NCI-H1105 (cell line): ENCODE data around the gene MAPK10.
"Not testable (repeated sequence)": the region's sequence is repeated elsewhere in the genome, so short reads cannot be mapped to it uniquely, and the experiment has no call there.

Experiments
- DNase-seq: peaks from one replicate; lab custom pipeline; 2025; lab: John Stamatoyannopoulos, UW

MAPK10 gene

GRCh38 chr4:86338521-86338920 is 21.3 kb downstream of the MAPK10 start:
- no peak for DNase-seq

DNA sequence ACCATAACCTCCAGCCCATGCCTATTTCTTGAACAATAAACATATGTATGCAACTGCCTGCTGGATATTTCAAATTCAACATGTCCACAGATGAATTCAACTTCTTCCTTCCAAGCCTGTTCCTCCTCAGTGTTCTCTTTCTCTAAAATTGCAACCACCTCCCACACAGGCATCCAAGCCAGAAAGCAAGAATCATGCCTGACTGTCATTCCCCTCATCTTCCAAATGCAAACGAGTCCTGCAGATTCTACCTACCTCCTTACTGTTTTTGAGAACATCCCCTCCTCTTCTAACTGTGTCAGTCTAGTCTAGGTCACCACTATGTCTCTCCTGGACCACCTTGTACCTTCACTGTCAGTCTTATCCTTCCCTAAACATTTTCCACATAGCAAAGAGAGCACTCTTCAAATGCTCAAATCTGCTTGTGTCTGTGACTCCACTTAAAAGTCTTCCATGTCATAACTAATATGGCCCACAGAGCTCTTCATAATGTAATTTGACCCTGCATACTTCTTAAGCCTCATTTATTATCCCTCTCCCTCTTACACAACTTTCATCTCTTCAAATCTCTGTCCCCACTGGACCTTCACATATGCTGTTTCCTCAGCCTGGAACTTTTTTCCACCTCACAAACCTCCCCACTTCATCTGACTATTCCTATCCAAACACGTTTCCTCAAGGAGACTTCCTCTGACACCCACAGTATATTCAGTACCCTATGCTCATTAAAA is 25.7 kb downstream of the MAPK10 start:
- no peak for DNase-seq

DNA sequence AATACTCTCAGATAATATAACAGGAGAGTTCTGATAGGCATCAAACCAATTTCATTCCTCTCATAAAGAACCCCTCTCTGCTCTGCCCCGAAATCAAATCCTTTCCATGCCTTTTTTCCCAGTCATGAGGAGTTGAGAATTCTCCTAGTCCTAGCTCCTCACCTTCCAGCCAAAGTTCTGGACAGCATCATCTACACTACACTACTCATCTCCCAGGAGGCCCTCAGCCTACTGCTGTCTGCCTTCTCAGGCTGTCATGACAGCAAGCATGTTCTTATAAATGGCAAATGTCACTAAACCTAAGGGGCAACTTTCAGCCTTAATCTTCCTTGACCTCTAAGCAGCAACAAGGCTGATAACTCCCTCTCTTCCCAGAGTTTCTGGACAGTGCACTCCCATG is 26.6 kb downstream of the MAPK10 start:
- DNase-seq = no peak

DNA sequence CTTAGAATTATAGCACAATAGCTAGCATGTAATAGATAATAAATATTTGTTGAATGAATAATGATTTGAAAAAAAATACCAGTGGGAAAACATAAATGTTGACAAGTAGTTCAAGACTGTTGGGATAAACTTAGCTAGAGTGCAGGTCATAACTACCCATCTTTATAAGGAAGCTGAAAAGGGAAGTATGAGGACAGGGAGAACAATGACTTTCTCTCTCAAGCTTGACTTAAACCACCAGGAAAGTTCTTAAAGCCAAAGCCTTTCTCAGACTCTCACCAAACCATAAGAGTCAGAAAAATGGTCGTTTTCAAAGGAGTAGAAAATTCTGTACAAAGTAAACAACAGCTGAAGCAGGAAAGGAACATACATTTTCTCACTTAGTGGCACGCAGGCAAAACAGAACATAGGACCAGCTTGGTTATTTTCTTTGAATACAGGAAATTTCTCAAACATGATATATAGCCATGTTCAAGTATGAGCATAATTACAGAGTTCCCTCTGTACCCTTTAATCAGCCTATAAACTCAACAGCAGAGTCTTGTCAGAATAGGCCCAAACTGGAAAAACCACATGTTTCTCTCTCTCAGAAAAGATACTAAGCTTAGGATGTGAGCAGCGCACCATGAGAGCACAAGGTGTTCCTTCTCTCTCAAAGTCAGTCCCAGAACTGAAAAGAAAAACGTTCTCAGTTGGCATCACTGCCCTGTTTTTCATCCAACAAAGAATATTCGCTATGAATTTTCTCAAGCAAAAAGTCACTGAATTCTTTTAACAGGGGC is 28.7 kb downstream of the MAPK10 start:
- DNase-seq = no peak

- DNase-seq = not testable (repeated sequence)
Measured at GRCh38 chr4:86330411-86330810, 29.4 kb downstream of the MAPK10 start.

- no peak for DNase-seq
Measured at GRCh38 chr4:86329431-86329830, 30.4 kb downstream of the MAPK10 start.

- no peak for DNase-seq
Measured at GRCh38 chr4:86326400-86326799, 33.5 kb downstream of the MAPK10 start.

DNA sequence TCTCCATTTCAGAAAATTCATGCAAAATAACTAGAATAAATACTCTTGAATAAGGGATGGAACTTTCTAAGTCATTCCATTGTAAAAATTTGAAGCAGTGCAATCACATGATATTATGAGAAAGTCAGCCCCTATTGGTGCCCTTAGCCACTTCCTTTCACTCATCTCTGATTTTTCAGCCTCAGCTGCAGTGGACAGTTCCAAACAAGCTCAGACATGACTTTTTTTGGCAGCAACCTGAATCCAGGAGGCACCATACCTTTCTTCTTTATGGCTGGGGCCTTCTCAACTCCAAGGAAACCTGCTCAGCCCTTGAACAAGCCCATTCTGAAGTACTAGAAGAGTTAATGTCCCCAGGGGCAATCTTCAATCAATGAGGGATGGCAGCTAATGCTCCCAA is 40.5 kb downstream of the MAPK10 start:
- no peak for DNase-seq

DNA sequence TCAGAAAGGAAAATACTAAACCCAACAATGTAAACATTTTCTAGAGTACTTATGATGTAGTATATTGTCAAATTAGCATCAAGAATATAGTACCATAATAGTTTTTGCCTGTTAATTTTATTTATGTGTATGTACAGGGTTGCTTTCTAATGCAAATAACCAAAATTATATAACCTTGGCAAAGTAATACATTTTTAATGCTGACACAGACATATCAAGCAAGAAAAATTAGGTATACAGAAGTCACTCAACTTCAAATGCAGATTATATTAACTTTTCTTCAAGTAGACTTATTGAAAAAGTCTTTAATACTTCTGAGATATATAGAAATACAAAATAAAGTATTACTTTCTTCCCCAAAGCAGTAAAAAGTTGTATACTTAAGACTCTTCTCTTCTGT is 44.3 kb downstream of the MAPK10 start:
- no peak for DNase-seq

DNA sequence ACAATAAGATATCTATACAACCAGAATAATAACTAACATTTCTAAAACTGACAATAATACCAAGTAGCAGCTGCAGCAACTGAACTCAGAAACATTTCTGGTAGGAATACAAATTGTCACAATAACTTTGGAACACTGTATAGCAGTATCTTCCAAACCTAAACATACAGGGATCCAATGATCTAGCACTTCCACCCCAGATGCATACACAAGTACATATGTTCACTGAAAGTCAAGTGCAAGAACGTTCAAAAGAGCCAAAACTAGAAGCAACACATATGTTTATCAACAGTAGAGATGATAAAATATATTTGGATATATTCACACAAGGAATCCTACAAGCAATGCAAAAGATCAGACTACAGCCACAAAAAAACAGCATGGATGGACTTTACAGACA is 46.2 kb downstream of the MAPK10 start:
- DNase-seq = no peak

DNA sequence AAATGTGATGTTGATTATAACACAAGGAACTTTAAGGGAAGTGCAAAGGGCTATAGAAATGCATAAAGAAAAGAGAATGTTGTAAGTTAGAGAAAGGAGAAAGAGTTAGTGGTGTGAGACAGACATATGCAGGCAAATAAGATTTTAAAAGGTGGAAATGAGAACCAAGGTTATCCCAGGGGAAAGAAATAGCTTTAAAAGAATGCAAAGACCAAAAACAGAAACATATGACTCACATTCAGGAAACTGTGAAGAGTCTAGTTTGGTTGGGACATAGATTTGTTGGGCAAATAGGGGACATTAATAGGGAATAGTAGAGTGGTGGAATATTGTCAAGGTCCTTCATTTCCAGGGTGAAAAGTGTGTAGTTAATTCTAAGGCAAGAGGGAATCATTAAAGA is 52.4 kb downstream of the MAPK10 start:
- DNase-seq = no peak

GRCh38 chr4:86306816-86307215 is 53.0 kb downstream of the MAPK10 start:
- DNase-seq = no peak

DNA sequence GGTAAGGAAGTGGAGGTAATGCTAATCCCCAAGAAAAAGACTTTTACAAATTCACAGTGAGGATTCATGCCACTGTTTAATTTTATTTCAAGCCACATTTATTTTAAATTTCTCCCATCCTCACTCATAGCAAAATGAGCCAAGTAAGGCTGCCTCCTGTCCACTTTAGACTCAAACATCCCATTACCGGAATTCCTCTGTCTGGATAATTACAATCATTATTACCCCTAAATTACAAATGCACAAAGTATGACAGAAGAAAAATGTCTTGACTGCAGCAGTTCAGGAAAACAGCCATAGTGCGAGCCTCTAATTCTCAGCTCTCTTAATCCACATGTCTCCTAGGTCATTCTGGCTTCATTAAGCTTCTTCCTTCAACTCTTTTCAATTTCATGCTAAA is 57.0 kb downstream of the MAPK10 start:
- no peak for DNase-seq

GRCh38 chr4:86302251-86302650 is 57.6 kb downstream of the MAPK10 start:
- DNase-seq = peak; percentile 87

DNA sequence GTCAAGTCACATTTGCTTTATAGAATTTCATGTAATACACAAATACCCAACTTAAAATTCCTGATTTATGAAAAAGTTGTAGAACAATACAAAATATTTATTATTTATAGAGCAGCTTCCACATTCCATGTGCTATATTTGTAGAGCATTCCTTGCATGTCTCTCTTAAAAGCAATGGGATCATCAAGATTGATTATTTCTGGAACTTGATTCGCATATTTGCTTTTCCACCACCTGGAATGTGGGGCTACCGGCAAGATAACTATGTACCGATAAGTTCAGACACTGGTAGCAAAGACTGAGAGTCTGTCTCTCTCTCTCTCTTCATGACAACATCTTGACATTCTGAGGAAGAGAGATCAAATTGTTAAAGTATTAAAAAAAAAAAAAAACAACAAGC is 59.3 kb downstream of the MAPK10 start:
- no peak for DNase-seq

GRCh38 chr4:86296865-86297264 is 63.0 kb downstream of the MAPK10 start:
- no peak for DNase-seq

DNA sequence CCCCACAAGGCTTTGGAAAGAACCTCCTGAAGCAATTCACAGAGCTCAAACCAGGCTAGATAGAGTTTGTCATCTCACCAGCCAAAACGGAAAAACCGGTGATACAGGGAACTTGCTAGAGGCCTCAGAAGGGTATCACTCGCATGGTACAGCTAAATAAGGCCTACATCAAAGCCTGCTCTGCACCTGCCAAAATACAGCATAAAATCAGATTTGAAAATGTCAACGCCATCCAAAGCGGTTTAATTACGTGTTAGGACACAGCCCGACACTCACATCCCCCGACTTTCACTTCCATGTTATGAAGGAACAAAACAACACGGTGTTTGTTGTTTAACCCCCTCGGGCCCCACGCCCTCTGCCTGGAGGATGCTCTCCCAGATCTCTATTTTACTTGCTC is 65.0 kb downstream of the MAPK10 start:
- DNase-seq = no peak

DNA sequence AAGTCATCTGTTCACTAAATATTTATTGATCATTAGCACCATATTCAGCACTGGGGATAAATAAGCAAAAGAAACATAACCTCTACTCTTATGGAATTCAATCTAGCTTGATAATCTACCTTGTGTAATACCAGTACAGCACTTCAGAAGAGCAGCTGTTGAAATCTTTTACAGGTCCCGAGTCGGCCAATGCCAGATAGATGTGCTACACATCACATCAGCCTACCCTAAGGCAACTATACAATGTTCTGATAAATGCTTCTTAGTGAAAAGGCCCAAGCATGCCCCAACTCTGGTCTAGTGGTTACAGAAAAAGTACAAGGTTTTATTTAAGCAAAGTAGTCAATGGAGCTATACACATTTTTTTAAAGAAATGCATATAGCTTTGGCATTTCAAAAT is 68.7 kb downstream of the MAPK10 start:
- DNase-seq = no peak

DNA sequence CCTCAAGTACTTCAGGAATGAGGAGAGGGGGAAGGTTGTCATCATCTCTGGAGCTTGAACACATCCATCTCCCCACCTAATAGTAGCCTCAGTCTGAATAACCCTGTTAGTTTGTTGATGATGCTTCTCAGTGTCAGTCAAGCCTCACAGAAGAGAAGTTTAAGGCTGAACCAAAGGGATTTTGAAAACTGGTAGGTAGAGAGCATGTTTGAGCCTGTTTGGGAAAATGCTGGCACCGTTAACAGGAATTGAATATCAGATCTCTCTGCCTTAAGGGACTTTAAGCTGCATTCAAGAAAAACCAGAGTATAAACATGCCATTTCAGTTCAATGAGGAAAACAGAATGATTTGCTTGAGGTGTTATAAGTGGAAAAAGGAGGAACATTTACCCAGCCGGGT is 73.1 kb downstream of the MAPK10 start:
- DNase-seq = no peak

DNA sequence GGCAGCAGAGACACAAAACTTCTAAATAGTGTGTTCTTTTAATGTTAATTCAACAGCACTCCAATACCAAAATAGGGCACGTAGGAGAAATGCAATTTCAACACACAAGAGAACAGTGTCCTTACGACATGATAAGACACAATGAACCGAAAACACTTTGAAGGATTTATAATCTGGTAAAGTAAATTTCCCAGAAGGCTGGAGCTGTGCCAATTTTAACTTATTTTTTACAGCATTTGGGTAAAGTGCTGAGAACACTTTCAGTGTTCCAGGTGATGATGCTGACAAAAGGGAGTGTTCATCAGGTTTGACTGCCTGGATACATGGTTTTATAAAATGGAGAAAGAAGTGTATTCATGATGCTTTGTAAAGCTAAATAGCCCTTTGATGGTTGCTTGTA is 76.5 kb downstream of the MAPK10 start:
- no peak for DNase-seq

GRCh38 chr4:86280246-86280645 is 79.6 kb downstream of the MAPK10 start:
- DNase-seq = no peak

- DNase-seq = no peak
Measured at GRCh38 chr4:86279293-86279960, 80.4 kb downstream of the MAPK10 start.

GRCh38 chr4:86278126-86278525 is 81.7 kb downstream of the MAPK10 start:
- DNase-seq = no peak
